GM23248 (cell line): ENCODE measurements around the gene TTI1. TPM values are rescaled to one million over a fixed set of nuclear protein-coding genes. Genes with fewer than 3 reads are reported as not detected.

ENCODE experiments used
- DNase-seq: peaks from one replicate; pipeline ENCODE4 v3.0.0-alpha.2; 2015
- H2AFZ ChIP-seq: fragments of 200-600 bp; sonication (generic); 2 replicates; pipeline ENCODE4 v1.6.1; 2016; ENCODE audit warnings: antibody characterized with exemption
- H3F3A ChIP-seq: fragments of 200-600 bp; sonication (generic); 2 replicates; pipeline ENCODE4 v1.6.1; 2016; ENCODE audit warnings: mild to moderate bottlenecking, antibody characterized with exemption, mixed run types; ENCODE audit not compliant: insufficient read depth
- H3K27ac ChIP-seq: fragments of 200-600 bp; sonication (generic); 2 replicates; pipeline ENCODE4 v1.5.1; 2016; ENCODE audit warnings: mild to moderate bottlenecking
- H3K27me3 ChIP-seq: fragments of 200-600 bp; sonication (generic); replicated peaks from 2 replicates; pipeline ENCODE4 v1.6.1; 2016; ENCODE audit warnings: mild to moderate bottlenecking; ENCODE audit not compliant: insufficient read depth
- H3K36me3 ChIP-seq: fragments of 200-600 bp; sonication (generic); 2 replicates; pipeline ENCODE4 v1.6.1; 2016; ENCODE audit warnings: low read depth, mild to moderate bottlenecking
- H3K4me1 ChIP-seq: fragments of 200-600 bp; sonication (generic); 2 replicates; pipeline ENCODE4 v1.6.1; 2016; ENCODE audit warnings: mild to moderate bottlenecking; ENCODE audit not compliant: insufficient read depth
- H3K4me2 ChIP-seq: fragments of 200-600 bp; sonication (generic); one replicate; pipeline ENCODE4 v1.6.1; 2016; ENCODE audit warnings: mild to moderate bottlenecking; ENCODE audit not compliant: unreplicated experiment
- H3K4me3 ChIP-seq: fragments of 200-600 bp; sonication (generic); 2 replicates; pipeline ENCODE4 v1.5.1; 2016; ENCODE audit warnings: mild to moderate bottlenecking
- H3K79me2 ChIP-seq: fragments of 200-600 bp; sonication (generic); 2 replicates; pipeline ENCODE4 v1.6.1; 2016; ENCODE audit warnings: mild to moderate bottlenecking; ENCODE audit not compliant: insufficient read depth
- H3K9ac ChIP-seq: fragments of 200-600 bp; sonication (generic); 2 replicates; pipeline ENCODE4 v1.6.1; 2016; ENCODE audit warnings: mild to moderate bottlenecking
- H3K9me2 ChIP-seq: fragments of 200-600 bp; sonication (generic); 2 replicates; pipeline ENCODE4 v1.6.1; 2016; ENCODE audit warnings: mixed run types, mild to moderate bottlenecking, moderate library complexity; ENCODE audit not compliant: insufficient read depth
- H3K9me3 ChIP-seq: fragments of 200-600 bp; sonication (generic); one replicate; pipeline ENCODE4 v1.6.1; 2017; ENCODE audit warnings: low read depth
- H4K20me1 ChIP-seq: fragments of 200-600 bp; sonication (generic); 2 replicates; pipeline ENCODE4 v1.6.0; 2016; ENCODE audit not compliant: insufficient read depth
- EZH2 ChIP-seq: fragments of 200-600 bp; sonication (generic); IDR thresholded peaks from 2 replicates; pipeline ENCODE4 v1.6.1; 2018; ENCODE audit warnings: antibody characterized with exemption, mild to moderate bottlenecking; ENCODE audit not compliant: insufficient read depth, poor library complexity, severe bottlenecking
- EZH2phosphoT487 ChIP-seq: fragments of 200-600 bp; sonication (generic); IDR thresholded peaks from 2 replicates; pipeline ENCODE4 v1.6.1; 2018; ENCODE audit warnings: antibody characterized with exemption, moderate library complexity, mild to moderate bottlenecking, low read depth; ENCODE audit not compliant: insufficient read depth
- WGBS, 2 experiments: methylation state at CpG; one replicate each; pipeline ENCODE4 v1.1.6; 2015 to 2017; ENCODE audit warnings: low lambda C conversion rate in 2 of 2, low coverage in 1 of 2; ENCODE audit errors: missing lambda C conversion rate in 2 of 2; 5-methylcytosine and 5-hydroxymethylcytosine counted together
- in situ Hi-C: fragments of 300-500 bp; cut with MboI; formaldehyde crosslinking; loops from 2 replicates; pipeline ENCODE4 v1.15.0; 2020
- polyA plus RNA-seq: library from polyadenylated mRNA; unstranded; fragments of >200 nt; fragmentation: Nextera tagmentation; extraction: Ambion mirVana; gene quantifications from 2 replicates; pipeline ENCODE4 v1.2.1, GENCODE V29; 2016
- total RNA-seq: library from RNA; depleted of rRNA; stranded (reverse); fragments of >200 nt; shearing (Covaris generic); gene quantifications from 2 replicates; pipeline ENCODE4 v1.2.3, GENCODE V29; 2014

TTI1 gene
- total and polyA plus RNA-seq, 2 experiments from 2014 or later, result 12.1 to 12.2 TPM

DNA sequence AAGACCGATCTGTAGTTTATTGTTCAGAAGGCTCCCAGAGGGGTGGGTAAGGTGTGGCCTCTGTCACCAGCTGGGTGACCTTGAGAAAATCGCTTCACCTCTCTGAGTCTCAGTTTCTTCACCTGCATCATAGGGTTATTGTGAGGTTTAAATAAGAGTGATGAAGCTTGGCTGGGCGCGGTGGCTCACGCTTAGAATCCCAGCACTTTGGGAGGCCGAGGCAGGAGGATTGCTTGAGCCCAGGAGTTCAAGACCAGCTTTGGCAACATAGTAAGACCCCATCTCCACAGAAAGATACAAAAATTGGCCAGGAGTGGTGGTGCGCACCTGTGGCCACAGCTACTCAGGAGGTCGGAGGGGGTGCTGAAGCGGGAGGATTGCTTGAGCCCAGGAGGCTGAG is 94.3 kb downstream of the TTI1 start:
- Histone ChIP-seq H3K27me3 (no peaks in the 10 kb centered on the region), H3K4me2 (no peak overlapping the region), H4K20me1 (no peaks in the 10 kb centered on the region), H3K4me3 (no peak overlapping the region), H3K36me3 (no peaks in the 10 kb centered on the region), H2AFZ (no peak overlapping the region), H3K9ac (no peak overlapping the region), H3K79me2 (no peaks in the 10 kb centered on the region), H3F3A (no peaks in the 10 kb centered on the region), H3K9me2 (no peaks in the 10 kb centered on the region), H3K9me3 (no peaks in the 10 kb centered on the region), H3K27ac (no peak overlapping the region), H3K4me1 (no peaks in the 10 kb centered on the region)
- in situ Hi-C loops, result no loop called here
- TF ChIP-seq EZH2, result no peak
- TF ChIP-seq EZH2phosphoT487, result no peak
- no peak for DNase-seq
- 85 to 87% methylated on average over 8 to 9 of the region's 9 CpGs for WGBS, 2 experiments

DNA sequence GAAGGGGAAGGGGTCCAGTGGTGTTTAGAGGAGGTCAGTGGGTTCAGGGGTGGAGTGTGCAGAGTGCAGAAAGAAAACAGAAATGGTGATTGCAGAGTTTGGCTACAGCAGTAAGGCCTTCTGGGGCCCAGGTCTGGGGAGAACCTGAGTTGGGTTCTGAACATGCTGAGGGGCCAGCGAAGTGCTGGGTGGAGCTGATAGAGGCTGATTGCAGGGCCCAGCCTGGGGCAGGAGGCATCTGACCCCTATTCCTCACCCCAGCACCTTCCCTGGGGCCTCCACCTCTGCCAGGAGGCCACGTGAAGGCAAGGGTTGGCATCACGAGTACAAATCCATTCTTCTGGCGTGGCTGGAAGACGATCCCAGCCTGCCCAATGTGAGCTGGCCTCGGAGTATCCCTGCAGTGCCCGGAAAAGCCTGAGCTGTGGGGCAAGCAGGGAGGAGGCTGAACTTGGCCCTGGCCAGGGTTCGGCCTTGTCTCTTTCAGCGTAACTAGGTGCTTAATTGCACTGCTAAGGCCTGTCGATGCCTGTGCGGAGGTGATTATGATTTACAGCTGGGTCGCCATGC is 95.0 kb downstream of the TTI1 start:
- Histone ChIP-seq H3K79me2 (no peaks in the 10 kb centered on the region), H3F3A (no peaks in the 10 kb centered on the region), H3K9me3 (no peaks in the 10 kb centered on the region), H3K9me2 (no peaks in the 10 kb centered on the region), H3K4me2 (no peak overlapping the region), H3K36me3 (no peaks in the 10 kb centered on the region), H3K9ac (no peak overlapping the region), H3K4me3 (no peak overlapping the region), H3K4me1 (no peaks in the 10 kb centered on the region), H3K27ac (no peak overlapping the region), H2AFZ (no peak overlapping the region), H3K27me3 (no peaks in the 10 kb centered on the region), H4K20me1 (no peaks in the 10 kb centered on the region)
- WGBS, 2 experiments, result 77 to 84% methylated on average over 12 of the region's 12 CpGs
- no peak for TF ChIP-seq EZH2
- no peak for TF ChIP-seq EZH2phosphoT487
- in situ Hi-C loops, result no loop called here
- DNase-seq, result no peak

DNA sequence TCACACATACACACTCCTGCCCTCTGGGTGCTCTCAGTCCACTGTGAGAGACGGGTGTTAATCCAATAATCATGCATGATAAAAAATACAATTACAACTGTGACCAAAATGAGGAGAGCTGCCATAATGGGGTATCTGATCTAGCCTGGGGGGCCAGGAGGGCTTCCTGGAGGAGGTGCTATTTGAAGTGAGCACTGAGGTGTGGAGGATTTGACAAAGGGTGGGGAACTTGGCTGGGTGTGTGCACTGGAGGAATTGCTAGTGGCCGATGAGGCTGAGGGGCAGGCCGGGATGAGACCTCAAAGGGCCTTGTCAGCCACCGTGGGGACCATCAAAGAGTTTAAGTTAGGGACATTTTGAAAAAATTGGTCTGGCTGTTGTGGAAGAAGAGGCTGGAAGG is 95.6 kb downstream of the TTI1 start:
- Histone ChIP-seq H3K27me3 (no peaks in the 10 kb centered on the region), H3K9me2 (no peaks in the 10 kb centered on the region), H3K79me2 (no peaks in the 10 kb centered on the region), H3F3A (no peaks in the 10 kb centered on the region), H3K36me3 (no peaks in the 10 kb centered on the region), H2AFZ (no peak overlapping the region), H3K27ac (no peak overlapping the region), H3K4me2 (no peak overlapping the region), H3K4me3 (no peak overlapping the region), H3K4me1 (no peaks in the 10 kb centered on the region), H4K20me1 (no peaks in the 10 kb centered on the region), H3K9ac (no peak overlapping the region), H3K9me3 (no peaks in the 10 kb centered on the region)
- in situ Hi-C loops, result no loop called here
- TF ChIP-seq EZH2, result no peak
- no peak for TF ChIP-seq EZH2phosphoT487
- DNase-seq, result no peak
- WGBS, 2 experiments, result 67 to 71% methylated on average over 4 of the region's 4 CpGs

DNA sequence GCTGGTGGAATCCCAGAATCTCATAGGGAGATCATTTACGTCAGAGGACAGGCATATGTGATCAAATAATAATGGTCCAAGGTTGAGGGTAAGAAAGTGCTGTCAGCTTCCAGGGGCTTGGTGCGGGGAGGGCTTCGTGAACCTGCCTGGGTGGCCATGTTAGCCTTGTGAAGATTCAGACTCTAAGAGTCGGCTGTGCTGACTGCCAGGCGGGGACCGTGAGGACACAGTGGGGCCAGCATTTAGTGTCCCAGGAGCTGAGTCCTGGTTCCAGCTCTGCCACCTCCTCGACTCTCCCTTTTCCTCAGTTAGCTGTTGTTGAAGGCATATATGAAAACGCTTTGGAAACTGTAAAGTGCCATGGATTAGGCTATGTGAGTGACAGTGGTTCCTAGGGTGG is 96.8 kb downstream of the TTI1 start:
- DNase-seq, result no peak
- Histone ChIP-seq H3K4me1 (no peaks in the 10 kb centered on the region), H3K4me2 (no peak overlapping the region), H3K4me3 (no peak overlapping the region), H3K79me2 (no peaks in the 10 kb centered on the region), H3K27me3 (no peaks in the 10 kb centered on the region), H3K9me3 (no peaks in the 10 kb centered on the region), H3F3A (no peaks in the 10 kb centered on the region), H3K9me2 (no peaks in the 10 kb centered on the region), H4K20me1 (no peaks in the 10 kb centered on the region), H2AFZ (no peak overlapping the region), H3K36me3 (no peaks in the 10 kb centered on the region), H3K27ac (no peak overlapping the region), H3K9ac (no peak overlapping the region)
- in situ Hi-C loops, result no loop called here
- no peak for TF ChIP-seq EZH2
- TF ChIP-seq EZH2phosphoT487, result no peak
- 85 to 87% methylated on average over 8 of the region's 8 CpGs for WGBS, 2 experiments

DNA sequence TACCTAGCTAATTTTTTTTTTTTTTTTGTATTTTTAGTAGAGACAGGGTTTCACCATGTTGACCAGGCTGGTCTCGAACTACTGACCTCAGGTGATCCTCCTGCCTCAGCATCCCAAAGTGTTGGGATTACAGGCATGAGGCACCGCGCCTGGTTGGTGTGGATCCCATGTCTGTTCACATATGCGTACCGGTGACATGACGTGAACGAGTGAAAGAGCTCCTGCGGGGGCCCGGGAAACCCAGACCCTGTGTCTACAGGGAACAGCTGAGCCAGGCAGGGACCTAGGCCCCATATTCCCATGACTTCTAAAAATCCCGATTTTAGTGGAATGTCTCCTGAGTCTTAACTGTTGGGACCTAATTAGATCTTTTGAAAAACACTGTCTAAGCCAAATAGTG is 97.2 kb downstream of the TTI1 start:
- no peaks in the 10 kb centered on the region for H4K20me1 ChIP-seq
- WGBS, 2 experiments, result 87 to 91% methylated on average over 10 of the region's 10 CpGs
- no peak overlapping the region for H3K4me2 ChIP-seq
- no peak for DNase-seq
- in situ Hi-C loops, result no loop called here
- H3K9me2 ChIP-seq, result no peaks in the 10 kb centered on the region
- no peaks in the 10 kb centered on the region for H3K4me1 ChIP-seq
- H3K27me3 ChIP-seq, result no peaks in the 10 kb centered on the region
- TF ChIP-seq EZH2phosphoT487 (no peak), EZH2 (no peak)
- H3K9ac ChIP-seq, result no peak overlapping the region
- H3F3A ChIP-seq, result no peaks in the 10 kb centered on the region
- no peaks in the 10 kb centered on the region for H3K79me2 ChIP-seq
- no peak overlapping the region for H2AFZ ChIP-seq
- no peaks in the 10 kb centered on the region for H3K9me3 ChIP-seq
- no peaks in the 10 kb centered on the region for H3K36me3 ChIP-seq
- H3K4me3 ChIP-seq, result no peak overlapping the region
- no peak overlapping the region for H3K27ac ChIP-seq
